NOMO-1 treated with dmso at 0.1 percent for 144 hours (cell line): Measurements from ENCODE around the gene ERVW-1.
A peak's percentile ranks its signal among the peaks of the same experiment; 100 is the strongest.
"Not testable (repeated sequence)": the region's sequence is repeated elsewhere in the genome, so short reads cannot be mapped to it uniquely, and the experiment has no call there.

Experiments used
- DNase-seq: peaks from one replicate; lab custom pipeline; 2025; ENCODE audit not compliant: unreplicated experiment; lab: John Stamatoyannopoulos, UW

ERVW-1 gene

GRCh38 chr7:92473989-92474388, 3.8 kb downstream of the ERVW-1 start:
- not testable (repeated sequence) for DNase-seq

GRCh38 chr7:92468589-92468988, 9.2 kb downstream of the ERVW-1 start:
- not testable (repeated sequence) for DNase-seq

GRCh38 chr7:92466682-92467081, 11.1 kb downstream of the ERVW-1 start:
- DNase-seq: no peak

GRCh38 chr7:92464515-92464914, 13.2 kb downstream of the ERVW-1 start:
- DNase-seq: no peak

GRCh38 chr7:92462560-92462959, 15.2 kb downstream of the ERVW-1 start:
- DNase-seq: no peak

- DNase-seq: peak; percentile 8
These were observed 16.4 kb downstream of the ERVW-1 start for GRCh38 chr7:92461027-92462003.

GRCh38 chr7:92460510-92460909, 17.2 kb downstream of the ERVW-1 start:
- DNase-seq: no peak

GRCh38 chr7:92460109-92460508, 17.6 kb downstream of the ERVW-1 start:
- DNase-seq: no peak

- DNase-seq: no peak
These were observed 21.5 kb downstream of the ERVW-1 start for GRCh38 chr7:92456236-92456635.

- no peak for DNase-seq
These were observed 26.1 kb downstream of the ERVW-1 start for GRCh38 chr7:92451645-92452044.

- peak; percentile 95 for DNase-seq
These were observed 29.5 kb downstream of the ERVW-1 start for GRCh38 chr7:92448205-92448747.

GRCh38 chr7:92447345-92448204, 30.2 kb downstream of the ERVW-1 start, which contains the start of gene GATAD1:
Gene GATAD1 (plus strand): TSS chr7:92447482. CDS start chr7:92447730, 248 bp downstream.
- DNase-seq: peak; percentile 99

GRCh38 chr7:92446869-92447344, 30.8 kb downstream of the ERVW-1 start:
- DNase-seq: no peak

GRCh38 chr7:92442720-92443119, 35.0 kb downstream of the ERVW-1 start:
- not testable (repeated sequence) for DNase-seq

GRCh38 chr7:92437956-92438491, 39.7 kb downstream of the ERVW-1 start:
- DNase-seq: no peak

- no peak for DNase-seq
These were observed 40.9 kb downstream of the ERVW-1 start for GRCh38 chr7:92436612-92437445.

GRCh38 chr7:92435542-92435941, 42.2 kb downstream of the ERVW-1 start:
- DNase-seq: no peak

GRCh38 chr7:92433019-92433418, 44.7 kb downstream of the ERVW-1 start:
- no peak for DNase-seq

GRCh38 chr7:92432299-92432946, 45.3 kb downstream of the ERVW-1 start:
- DNase-seq: no peak
